HG03159 (cell line): ENCODE results near the gene GCKR.
"Not testable (repeated sequence)": the region's sequence is repeated elsewhere in the genome, so short reads cannot be mapped to it uniquely, and the experiment has no call there.

Experiments used
- ATAC-seq: cut with Tn5 transposase; IDR thresholded peaks from one replicate; pipeline ENCODE4 v1.9.1; 2021; ENCODE audit warnings: mild to moderate bottlenecking, moderate library complexity; ENCODE audit not compliant: unreplicated experiment

GCKR gene

GRCh38 chr2:27506587-27506986, 9.9 kb downstream of the GCKR start:
- no peak for ATAC-seq

GRCh38 chr2:27507293-27507692, 10.7 kb downstream of the GCKR start:
- no peak for ATAC-seq

GRCh38 chr2:27509326-27509725, 12.7 kb downstream of the GCKR start:
- no peak for ATAC-seq

GRCh38 chr2:27518113-27518781, 21.6 kb downstream of the GCKR start:
- no peak for ATAC-seq

- ATAC-seq: no peak
These were observed 22.1 kb downstream of the GCKR start for GRCh38 chr2:27518782-27519113.

- ATAC-seq: no peak
These were observed 23.7 kb downstream of the GCKR start for GRCh38 chr2:27520316-27520715.

GRCh38 chr2:27522400-27522945, 25.8 kb downstream of the GCKR start:
- no peak for ATAC-seq

- ATAC-seq: no peak
These were observed 30.5 kb downstream of the GCKR start for GRCh38 chr2:27527182-27527581.

GRCh38 chr2:27531983-27532382, 35.3 kb downstream of the GCKR start:
- no peak for ATAC-seq

- no peak for ATAC-seq
These were observed 40.6 kb downstream of the GCKR start for GRCh38 chr2:27537287-27537686.

GRCh38 chr2:27538839-27539450, 42.3 kb downstream of the GCKR start:
- not testable (repeated sequence) for ATAC-seq

- ATAC-seq: not testable (repeated sequence)
These were observed 43.0 kb downstream of the GCKR start for GRCh38 chr2:27539649-27540048.

GRCh38 chr2:27544143-27544821, 47.6 kb downstream of the GCKR start:
- ATAC-seq: no peak

GRCh38 chr2:27545348-27546141, 48.9 kb downstream of the GCKR start:
- no peak for ATAC-seq

GRCh38 chr2:27549303-27549702, 52.7 kb downstream of the GCKR start:
- no peak for ATAC-seq

- no peak for ATAC-seq
These were observed 54.9 kb downstream of the GCKR start for GRCh38 chr2:27551514-27551913.

GRCh38 chr2:27552941-27553340, 56.3 kb downstream of the GCKR start:
- ATAC-seq: no peak

- not testable (repeated sequence) for ATAC-seq
These were observed 57.8 kb downstream of the GCKR start for GRCh38 chr2:27554451-27554850.

GRCh38 chr2:27559228-27559627, 62.6 kb downstream of the GCKR start:
- no peak for ATAC-seq

- ATAC-seq: no peak
These were observed 64.4 kb downstream of the GCKR start for GRCh38 chr2:27561060-27561459.

GRCh38 chr2:27566628-27567027, 70.0 kb downstream of the GCKR start:
- ATAC-seq: no peak
